Mucosa of rectum (tissue), 2 donors: Measurements from ENCODE around the gene MTERF4.

Experiments used
- H3K27ac ChIP-seq, 2 donors: one replicate each; pipeline ENCODE4 v1.7.0; 2013; ENCODE audit warnings: inconsistent platforms in 2 of 2, low read depth in 2 of 2, low read length in 2 of 2
- H3K27me3 ChIP-seq, 2 donors: one replicate each; pipeline ENCODE4 v1.7.0; 2013; ENCODE audit warnings: low read length in 2 of 2; ENCODE audit not compliant: control insufficient read depth in 2 of 2, insufficient read depth in 2 of 2
- H3K36me3 ChIP-seq, 2 donors: one replicate each; pipeline ENCODE4 v1.7.0; 2013; ENCODE audit warnings: low read length in 2 of 2; ENCODE audit not compliant: control insufficient read depth in 2 of 2, insufficient read depth in 2 of 2
- H3K4me1 ChIP-seq, 2 donors: one replicate each; pipeline ENCODE4 v1.7.0; 2013; ENCODE audit warnings: low read length in 2 of 2, mild to moderate bottlenecking in 1 of 2; ENCODE audit not compliant: control insufficient read depth in 2 of 2, insufficient read depth in 2 of 2
- H3K4me3 ChIP-seq, 2 donors: one replicate each; pipeline ENCODE4 v1.7.0; 2013; ENCODE audit warnings: low read length in 2 of 2
- H3K9ac ChIP-seq, 2 donors: one replicate each; pipeline ENCODE4 v1.7.0; 2013; ENCODE audit warnings: low read length in 2 of 2, low read depth in 1 of 2, mild to moderate bottlenecking in 1 of 2
- H3K9me3 ChIP-seq, 2 donors: one replicate each; pipeline ENCODE4 v1.7.0; 2013; ENCODE audit warnings: low read length in 2 of 2; ENCODE audit not compliant: control insufficient read depth in 2 of 2
- donor health status: healthy.
- donor health status: Normal muscosa, but diverticular disease.

MTERF4 gene

GRCh38 chr2:241102239-241102803 lies at the start of gene MTERF4:
MTERF4 (minus strand) TSS chr2:241102287; CDS start chr2:241102273, 14 bp downstream.
- H3K9ac ChIP-seq = peak within 1 kb of the TSS; percentile 83 to 92
- H3K27me3 ChIP-seq = no peaks in the 10 kb centered on the region
- peak within 1 kb of the TSS; percentile 79 to 90 for H3K27ac ChIP-seq
- peak within 1 kb of the TSS; percentile 73 to 96 for H3K4me3 ChIP-seq
- peaks cover 23 to 25% of the 10 kb centered on the region in 2 donors for H3K36me3 ChIP-seq
- H3K4me1 ChIP-seq = peaks cover 13 to 27% of the 10 kb centered on the region in 2 donors
- no peaks in the 10 kb centered on the region for H3K9me3 ChIP-seq

- Histone ChIP-seq H3K9ac (peak overlapping the region; percentile 74 to 80), H3K27me3 (no peaks in the 10 kb centered on the region), H3K27ac (peak overlapping the region; percentile 67 to 74), H3K4me1 (peaks cover 14% of the 10 kb centered on the region in 2 donors), H3K4me3 (peak overlapping the region; percentile 89 to 94), H3K9me3 (no peaks in the 10 kb centered on the region), H3K36me3 (peaks cover 6 to 15% of the 10 kb centered on the region in 2 donors)
Measured at GRCh38 chr2:241150660-241151530, 48.8 kb upstream of the MTERF4 start.

GRCh38 chr2:241149925-241150659 lies 48.0 kb upstream of the MTERF4 start, which contains the start of gene PPP1R7:
PPP1R7 (plus strand) TSS chr2:241150467; CDS start chr2:241150496, 29 bp downstream.
- Histone ChIP-seq H3K36me3 (peaks cover 6 to 12% of the 10 kb centered on the region in 2 donors), H3K27me3 (no peaks in the 10 kb centered on the region), H3K27ac (peak within 1 kb of the TSS; percentile 74 to 76), H3K9ac (peak within 1 kb of the TSS; percentile 80 to 83), H3K4me1 (peaks cover 14% of the 10 kb centered on the region in 2 donors), H3K9me3 (no peaks in the 10 kb centered on the region), H3K4me3 (peak within 1 kb of the TSS; percentile 89 to 94)

- peaks cover 6 to 9% of the 10 kb centered on the region in 2 donors for H3K36me3 ChIP-seq
- peak overlapping the region; percentile 80 to 83 for H3K9ac ChIP-seq
- no peaks in the 10 kb centered on the region for H3K27me3 ChIP-seq
- peak overlapping the region; percentile 89 to 94 for H3K4me3 ChIP-seq
- peaks cover 14% of the 10 kb centered on the region in 2 donors for H3K4me1 ChIP-seq
- H3K27ac ChIP-seq = peak overlapping the region; percentile 74 to 76
- H3K9me3 ChIP-seq = no peaks in the 10 kb centered on the region
Measured at GRCh38 chr2:241149675-241149924, 47.5 kb upstream of the MTERF4 start.

GRCh38 chr2:241148891-241149674 lies 47.0 kb upstream of the MTERF4 start, which contains the start of gene PASK:
PASK (minus strand) TSS chr2:241149472; CDS start chr2:241143032, 6,440 bp downstream.
- H3K27ac ChIP-seq = peak within 1 kb of the TSS; percentile 74 to 76
- H3K36me3 ChIP-seq = peaks cover 6 to 9% of the 10 kb centered on the region in 2 donors
- no peaks in the 10 kb centered on the region for H3K27me3 ChIP-seq
- H3K4me3 ChIP-seq = peak within 1 kb of the TSS; percentile 89 to 94
- peak within 1 kb of the TSS; percentile 80 to 83 for H3K9ac ChIP-seq
- H3K9me3 ChIP-seq = no peaks in the 10 kb centered on the region
- H3K4me1 ChIP-seq = peaks cover 14% of the 10 kb centered on the region in 2 donors

GRCh38 chr2:241148239-241148638 lies 46.2 kb upstream of the MTERF4 start:
- no peaks in the 10 kb centered on the region for H3K9me3 ChIP-seq
- H3K27ac ChIP-seq = no peak overlapping the region
- H3K4me3 ChIP-seq = peak overlapping the region in 1 of 2 donors; percentile 89
- peaks cover 14% of the 10 kb centered on the region in 2 donors for H3K4me1 ChIP-seq
- no peaks in the 10 kb centered on the region for H3K27me3 ChIP-seq
- peak overlapping the region in 1 of 2 donors; percentile 32 for H3K9ac ChIP-seq
- H3K36me3 ChIP-seq = peaks cover 1 to 5% of the 10 kb centered on the region in 2 donors

GRCh38 chr2:241147336-241147735 lies 45.2 kb upstream of the MTERF4 start:
- Histone ChIP-seq H3K36me3 (peaks cover 0 to under 1% of the 10 kb centered on the region in 2 donors), H3K27ac (no peak overlapping the region), H3K27me3 (no peaks in the 10 kb centered on the region), H3K4me1 (peaks cover 14% of the 10 kb centered on the region in 2 donors), H3K9me3 (no peaks in the 10 kb centered on the region), H3K9ac (no peak overlapping the region), H3K4me3 (no peak overlapping the region)

- Histone ChIP-seq H3K4me3 (no peak overlapping the region), H3K9me3 (no peaks in the 10 kb centered on the region), H3K9ac (no peak overlapping the region), H3K36me3 (peaks cover 0 to 2% of the 10 kb centered on the region in 2 donors), H3K27ac (no peak overlapping the region), H3K4me1 (peaks cover 12 to 13% of the 10 kb centered on the region in 2 donors), H3K27me3 (no peaks in the 10 kb centered on the region)
Measured at GRCh38 chr2:241146286-241146685, 44.2 kb upstream of the MTERF4 start.

- Histone ChIP-seq H3K9ac (no peak overlapping the region), H3K36me3 (peaks cover 0 to 10% of the 10 kb centered on the region in 2 donors), H3K4me1 (no peaks in the 10 kb centered on the region), H3K9me3 (no peaks in the 10 kb centered on the region), H3K27me3 (no peaks in the 10 kb centered on the region), H3K4me3 (no peak overlapping the region), H3K27ac (no peak overlapping the region)
Measured at GRCh38 chr2:241142593-241142992, 40.5 kb upstream of the MTERF4 start.
